Measurements from ENCODE around the gene RDX. TPM values are rescaled to one million over a fixed set of nuclear protein-coding genes. Genes with fewer than 3 reads are reported as not detected.

Gene RDX
- total RNA-seq, 1 experiment from 2014 or later = 86.6 TPM

- Histone ChIP-seq H4K8ac (replicated peaks; ENCODE audit: insufficient read length, low read depth, low read length) (no peak overlapping the region), H3K23ac (ENCODE audit: insufficient read length, low read depth, low read length) (no peak overlapping the region), H3K4me1 (ENCODE audit: insufficient read depth, low read length) (no peaks in the 10 kb centered on the region), H3K9me3 (ENCODE audit: control insufficient read depth, low read depth, low read length) (no peaks in the 10 kb centered on the region), H4K91ac (ENCODE audit: insufficient read length, low read depth, low read length) (no peak overlapping the region), H2AK5ac (ENCODE audit: insufficient read length, low read length) (no peak overlapping the region), H4K20me1 (ENCODE audit: control insufficient read depth, insufficient read depth, insufficient read length) (no peaks in the 10 kb centered on the region), H3K18ac (ENCODE audit: insufficient read length, low read depth, low read length) (no peak overlapping the region), H3K79me1 (ENCODE audit: insufficient read depth, low read depth, low read length, poor library complexity, severe bottlenecking) (no peaks in the 10 kb centered on the region), H3K23me2 (ENCODE audit: insufficient read length, low read depth, low read length, poor library complexity, severe bottlenecking) (no peaks in the 10 kb centered on the region), H3K14ac (ENCODE audit: insufficient read depth, low read length) (no peak overlapping the region), H3T11ph (ENCODE audit: low read length) (no peak overlapping the region), H2BK15ac (ENCODE audit: low read depth, low read length) (no peak overlapping the region), H2BK5ac (ENCODE audit: insufficient read length, low read length) (no peak overlapping the region), H3K4me2 (ENCODE audit: insufficient read depth, insufficient read length, low read length) (no peak overlapping the region), H2BK120ac (ENCODE audit: low read depth, low read length, poor library complexity, severe bottlenecking) (no peak overlapping the region), H2BK20ac (ENCODE audit: low read depth, low read length, poor library complexity, severe bottlenecking) (no peak overlapping the region), H3K27me3 (ENCODE audit: insufficient read depth, low read length) (no peaks in the 10 kb centered on the region), H3K9ac (ENCODE audit: extremely low read depth, insufficient read length, low read length) (no peak overlapping the region), H2AFZ (ENCODE audit: low read length) (no peak overlapping the region), H3K27ac (ENCODE audit: insufficient read length, low read depth, low read length) (no peak overlapping the region), H3K4ac (ENCODE audit: low read depth, low read length) (no peak overlapping the region), H2BK12ac (ENCODE audit: insufficient read length, low read depth, low read length) (no peak overlapping the region), H4K5ac (ENCODE audit: insufficient read length, low read depth, low read length) (no peak overlapping the region), H3K79me2 (ENCODE audit: insufficient read depth, low read length) (no peaks in the 10 kb centered on the region), H3K56ac (ENCODE audit: insufficient read length, low read depth, low read length) (no peak overlapping the region)
- no peak for DNase-seq
- Mint-ChIP-seq H3K9me3 (no peaks in the 10 kb centered on the region), H3K4me1 (no peaks in the 10 kb centered on the region), H3K27me3 (ENCODE audit: low read depth) (no peaks in the 10 kb centered on the region), H3K27ac (no peak overlapping the region), H3K36me3 (ENCODE audit: insufficient read depth in 1 of 3, low read depth in 3 of 3) (peaks cover 24 to 66% (median 63%) of the 10 kb centered on the region in 3 experiments; a peak in 6 of 7 replicates), H3K4me3 (no peak overlapping the region)
- TF ChIP-seq, protein P1, sequence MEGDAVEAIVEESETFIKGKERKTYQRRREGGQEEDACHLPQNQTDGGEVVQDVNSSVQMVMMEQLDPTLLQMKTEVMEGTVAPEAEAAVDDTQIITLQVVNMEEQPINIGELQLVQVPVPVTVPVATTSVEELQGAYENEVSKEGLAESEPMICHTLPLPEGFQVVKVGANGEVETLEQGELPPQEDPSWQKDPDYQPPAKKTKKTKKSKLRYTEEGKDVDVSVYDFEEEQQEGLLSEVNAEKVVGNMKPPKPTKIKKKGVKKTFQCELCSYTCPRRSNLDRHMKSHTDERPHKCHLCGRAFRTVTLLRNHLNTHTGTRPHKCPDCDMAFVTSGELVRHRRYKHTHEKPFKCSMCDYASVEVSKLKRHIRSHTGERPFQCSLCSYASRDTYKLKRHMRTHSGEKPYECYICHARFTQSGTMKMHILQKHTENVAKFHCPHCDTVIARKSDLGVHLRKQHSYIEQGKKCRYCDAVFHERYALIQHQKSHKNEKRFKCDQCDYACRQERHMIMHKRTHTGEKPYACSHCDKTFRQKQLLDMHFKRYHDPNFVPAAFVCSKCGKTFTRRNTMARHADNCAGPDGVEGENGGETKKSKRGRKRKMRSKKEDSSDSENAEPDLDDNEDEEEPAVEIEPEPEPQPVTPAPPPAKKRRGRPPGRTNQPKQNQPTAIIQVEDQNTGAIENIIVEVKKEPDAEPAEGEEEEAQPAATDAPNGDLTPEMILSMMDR (conservative IDR thresholded peaks at IDR 0.05) = no peak
- WGBS (ENCODE audit: extremely low coverage, insufficient read length, low lambda C conversion rate) = no CpG with 5 or more reads among the region's 6 CpGs
Measured at GRCh38 chr11:110262072-110262403, 34.4 kb downstream of the RDX start.

All from H9 (cell line).